ENCODE data around the gene IQUB.

Gene IQUB

DNA sequence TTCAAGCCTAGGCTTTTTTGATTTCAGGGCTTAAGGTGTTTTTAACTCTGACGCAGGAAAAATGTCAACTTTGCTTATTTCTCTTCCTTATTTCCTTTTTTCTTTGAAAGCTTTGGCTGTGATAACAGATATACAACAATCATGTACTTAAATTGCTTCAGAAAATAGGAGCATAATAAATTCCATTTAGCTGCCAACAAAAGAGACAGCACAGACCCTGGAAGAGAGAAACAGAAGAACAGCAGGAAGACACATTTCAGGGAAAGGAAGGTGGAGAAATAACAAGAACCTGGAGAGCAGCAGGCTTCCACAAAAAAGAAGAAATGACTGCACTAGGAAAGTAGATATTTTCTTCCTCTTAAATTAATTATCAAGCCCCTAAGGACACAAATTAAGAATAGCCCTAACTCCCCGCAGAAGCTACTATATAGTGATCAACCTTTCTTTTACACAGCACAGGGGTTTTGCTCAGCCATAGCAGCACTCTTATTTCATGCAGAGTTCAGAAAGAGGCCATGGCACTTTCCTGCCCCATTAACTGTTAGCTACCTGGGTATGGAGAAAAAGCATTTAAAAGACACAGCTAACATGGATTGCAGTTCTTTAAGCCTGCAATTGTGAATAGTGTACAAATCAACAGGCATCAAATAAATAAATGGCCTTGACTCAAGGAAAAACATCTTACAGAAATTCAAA, 61.5 kb downstream of the IQUB start:
- CTCF ChIA-PET: no interaction called here
- POLR2A ChIA-PET (ENCODE audit: low non-redundant PET): no interaction called here
- TF ChIP-seq, protein P1, sequence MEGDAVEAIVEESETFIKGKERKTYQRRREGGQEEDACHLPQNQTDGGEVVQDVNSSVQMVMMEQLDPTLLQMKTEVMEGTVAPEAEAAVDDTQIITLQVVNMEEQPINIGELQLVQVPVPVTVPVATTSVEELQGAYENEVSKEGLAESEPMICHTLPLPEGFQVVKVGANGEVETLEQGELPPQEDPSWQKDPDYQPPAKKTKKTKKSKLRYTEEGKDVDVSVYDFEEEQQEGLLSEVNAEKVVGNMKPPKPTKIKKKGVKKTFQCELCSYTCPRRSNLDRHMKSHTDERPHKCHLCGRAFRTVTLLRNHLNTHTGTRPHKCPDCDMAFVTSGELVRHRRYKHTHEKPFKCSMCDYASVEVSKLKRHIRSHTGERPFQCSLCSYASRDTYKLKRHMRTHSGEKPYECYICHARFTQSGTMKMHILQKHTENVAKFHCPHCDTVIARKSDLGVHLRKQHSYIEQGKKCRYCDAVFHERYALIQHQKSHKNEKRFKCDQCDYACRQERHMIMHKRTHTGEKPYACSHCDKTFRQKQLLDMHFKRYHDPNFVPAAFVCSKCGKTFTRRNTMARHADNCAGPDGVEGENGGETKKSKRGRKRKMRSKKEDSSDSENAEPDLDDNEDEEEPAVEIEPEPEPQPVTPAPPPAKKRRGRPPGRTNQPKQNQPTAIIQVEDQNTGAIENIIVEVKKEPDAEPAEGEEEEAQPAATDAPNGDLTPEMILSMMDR (conservative IDR thresholded peaks at IDR 0.05; ENCODE audit: low read depth): no peak
- no peak for DNase-seq (ENCODE audit: low spot score)
- H3K27ac ChIP-seq: no peak overlapping the region

DNA sequence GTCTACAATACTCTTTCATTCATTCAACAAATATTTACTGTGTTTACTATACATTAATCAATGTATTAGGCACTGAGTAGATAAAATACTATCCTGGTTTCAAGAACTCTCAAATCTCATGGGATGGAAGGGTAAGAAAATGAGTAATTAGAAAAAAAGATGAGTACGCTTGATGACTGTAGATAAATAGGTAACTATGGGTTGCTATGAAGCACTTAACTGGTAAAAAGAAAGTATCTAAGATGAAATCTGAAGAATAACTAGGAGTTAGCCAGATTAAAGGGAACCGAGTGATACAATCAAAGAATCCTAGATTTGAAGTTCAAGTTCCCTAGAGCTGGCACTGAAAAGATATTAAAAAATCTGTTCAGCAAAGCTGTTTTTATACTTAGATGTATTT, 62.1 kb downstream of the IQUB start:
- ChIA-PET CTCF (no interaction called here), POLR2A (ENCODE audit: low non-redundant PET) (no interaction called here)
- TF ChIP-seq, protein P1 (conservative IDR thresholded peaks at IDR 0.05; ENCODE audit: low read depth): no peak
- no peak for DNase-seq (ENCODE audit: low spot score)
- no peak overlapping the region for H3K27ac ChIP-seq

DNA sequence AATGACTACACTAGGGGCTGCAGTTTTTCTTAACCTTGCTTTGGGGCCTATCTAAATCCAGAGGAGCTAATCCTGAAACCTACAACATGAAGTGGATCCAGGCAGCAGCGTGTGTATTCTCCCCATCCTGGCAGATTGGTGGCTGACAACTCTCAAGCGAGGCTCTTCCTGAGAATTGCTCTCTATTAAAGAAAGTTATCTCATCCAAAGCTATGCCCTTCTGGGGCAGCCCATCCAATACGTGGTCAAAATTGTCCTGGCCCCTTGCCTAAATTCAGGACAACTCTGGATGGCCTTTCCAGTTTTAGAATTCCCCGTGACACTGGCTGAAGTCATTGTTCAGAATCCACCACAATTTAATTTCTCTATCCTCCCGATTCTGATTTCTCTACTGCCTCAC, 66.1 kb downstream of the IQUB start:
- DNase-seq (ENCODE audit: low spot score): no peak
- ChIA-PET POLR2A (ENCODE audit: low non-redundant PET) (no interaction called here), CTCF (no interaction called here)
- no peak overlapping the region for H3K27ac ChIP-seq
- TF ChIP-seq, protein P1 (conservative IDR thresholded peaks at IDR 0.05; ENCODE audit: low read depth): no peak

DNA sequence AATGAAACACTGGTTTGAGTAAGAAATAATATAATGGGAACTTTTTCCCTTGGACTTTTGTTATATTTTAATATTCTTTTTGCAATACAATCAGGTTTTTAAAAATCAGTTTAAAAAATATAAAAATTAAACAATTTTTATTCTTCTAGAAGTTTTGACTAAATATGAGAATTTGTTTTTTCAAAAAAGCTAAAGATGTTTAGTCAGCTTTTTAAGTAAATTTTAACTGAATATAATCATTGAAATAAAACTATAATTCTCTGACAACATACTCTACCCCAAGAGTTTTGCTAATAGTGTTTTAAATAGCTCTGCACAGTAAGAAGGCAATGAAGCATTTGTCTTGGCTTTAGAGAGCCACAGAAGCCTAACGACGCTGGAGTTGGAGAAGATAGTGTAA, 70.5 kb downstream of the IQUB start:
- POLR2A ChIA-PET (ENCODE audit: low non-redundant PET): no interaction called here
- DNase-seq (ENCODE audit: low spot score): no peak
- no peak overlapping the region for H3K27ac ChIP-seq
- TF ChIP-seq, protein P1 (conservative IDR thresholded peaks at IDR 0.05; ENCODE audit: low read depth): no peak
- CTCF ChIA-PET: interaction anchor here (0.6 kb wide), 1 partner anchor 752 kb away, joined by 4 read pairs; no protein-coding TSS in a partner anchor

DNA sequence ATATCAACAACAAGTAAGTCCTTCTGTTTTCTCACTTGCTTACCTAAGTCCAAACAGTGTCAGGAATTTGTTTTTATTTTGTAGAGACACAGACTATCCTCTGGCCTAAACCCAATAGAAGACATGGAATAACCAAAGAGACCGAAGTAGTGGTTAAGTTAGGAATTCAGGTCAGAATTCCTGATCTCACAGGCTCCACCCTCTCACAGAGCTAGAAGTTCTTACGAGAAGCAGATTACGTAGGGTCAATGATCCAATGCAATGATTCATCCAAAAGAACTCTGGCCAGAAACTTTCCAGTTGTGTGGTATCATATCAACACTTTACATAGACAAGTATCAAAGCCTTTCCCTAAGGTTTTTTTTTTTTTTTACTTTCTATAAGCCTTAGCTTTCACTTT, 73.8 kb downstream of the IQUB start:
- CTCF ChIA-PET: no interaction called here
- POLR2A ChIA-PET (ENCODE audit: low non-redundant PET): no interaction called here
- H3K27ac ChIP-seq: no peak overlapping the region
- no peak for DNase-seq (ENCODE audit: low spot score)
- TF ChIP-seq, protein P1 (conservative IDR thresholded peaks at IDR 0.05; ENCODE audit: low read depth): no peak

DNA sequence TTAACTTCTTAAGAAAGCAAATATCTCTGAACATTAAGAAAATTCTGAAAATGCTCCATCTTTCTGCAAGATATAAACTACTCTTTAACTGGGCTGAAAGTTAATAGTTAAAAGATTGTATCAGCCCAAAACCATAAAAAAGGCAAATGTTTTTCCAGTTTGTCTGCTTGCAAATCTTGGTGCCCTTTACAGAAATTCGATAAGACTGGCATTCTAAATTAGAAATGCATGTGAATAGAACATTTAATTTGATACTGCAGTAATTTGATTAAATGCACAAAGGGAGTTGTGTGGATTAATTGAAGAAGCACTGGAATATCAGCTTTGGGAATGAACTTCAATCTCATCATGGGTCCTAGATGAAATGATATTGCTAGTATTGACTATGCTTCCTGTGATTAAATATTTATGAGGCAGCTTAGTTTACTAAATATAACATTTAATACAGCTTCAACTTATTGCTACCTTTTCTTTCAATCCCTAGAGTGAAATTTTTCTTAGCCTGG, 78.4 kb downstream of the IQUB start:
- POLR2A ChIA-PET (ENCODE audit: low non-redundant PET): no interaction called here
- H3K27ac ChIP-seq: no peak overlapping the region
- CTCF ChIA-PET: no interaction called here
- no peak for DNase-seq (ENCODE audit: low spot score)
- TF ChIP-seq, protein P1 (conservative IDR thresholded peaks at IDR 0.05; ENCODE audit: low read depth): no peak

Measured in RWPE1 (cell line).